Sigmoid colon (tissue), 4 donors: Measurements from ENCODE around the gene SPRR1A.

ENCODE experiments used
- CTCF ChIP-seq, 4 experiments: fragments of 450-650 bp in 3 of 4; fragments of 200-600 bp in 1 of 4; IDR thresholded peaks; one replicate each; pipeline ENCODE4 v1.5.1; 2016 to 2019; ENCODE audit warnings: antibody characterized with exemption in 4 of 4, mild to moderate bottlenecking in 3 of 4, moderate library complexity in 2 of 4
- EP300 ChIP-seq, 4 donors: sonication (generic); formaldehyde crosslinking; IDR thresholded peaks; one replicate each; pipeline ENCODE4 v1.6.1; 2017; ENCODE audit warnings: antibody characterized with exemption in 4 of 4
- POLR2A ChIP-seq, 2 donors: fragments of 450-650 bp; IDR thresholded peaks; one replicate each; pipeline ENCODE4 v1.6.1; 2016; ENCODE audit warnings: antibody characterized with exemption in 2 of 2, mild to moderate bottlenecking in 2 of 2, moderate library complexity in 2 of 2

DNA sequence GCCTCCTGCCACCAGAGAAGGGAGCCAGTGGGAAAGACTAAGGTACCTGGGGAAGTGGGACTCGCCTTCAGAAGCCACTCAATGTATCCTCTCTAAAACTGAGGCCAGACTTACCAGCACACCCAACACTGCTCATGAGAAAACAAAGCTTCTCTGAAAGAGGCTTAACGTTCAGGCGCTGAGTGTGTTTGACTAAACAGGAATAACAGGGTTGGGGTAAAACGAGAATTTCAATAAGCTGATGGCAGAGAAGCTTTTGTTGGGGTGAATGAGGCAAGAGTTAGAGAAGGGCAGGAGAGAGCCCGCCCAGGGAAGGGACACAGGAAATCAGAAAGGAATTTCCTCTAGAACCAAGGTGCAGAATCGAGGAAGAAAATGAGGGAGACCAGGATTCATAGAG, 15.9 kb downstream of the SPRR1A start:
- TF ChIP-seq POLR2A (IDR thresholded peaks at IDR 0.05) (no peak), EP300 (IDR thresholded peaks at IDR 0.05) (no peak), CTCF (IDR thresholded peaks at IDR 0.05) (no peak)
